Stimulated activated CD4-positive, alpha-beta T cell treated with anti-CD3 and anti-CD28 coated beads, TNF-alpha, amount 100 ng/mL, for 24 hours (primary cell): ENCODE measurements around the gene RPL22L1.
"Not testable (repeated sequence)": the region's sequence is repeated elsewhere in the genome, so short reads cannot be mapped to it uniquely, and the experiment has no call there.

Experiments used
- DNase-seq, 3 experiments: peaks; one replicate each; pipeline ENCODE4 v3.0.0-alpha.2; 2020; ENCODE audit warnings: low read depth in 3 of 3

Gene RPL22L1

GRCh38 chr3:170878688-170879087 lies 8.7 kb upstream of the RPL22L1 start:
- not testable (repeated sequence) for DNase-seq

- not testable (repeated sequence) for DNase-seq
Observed at GRCh38 chr3:170877311-170877710, 7.3 kb upstream of the RPL22L1 start.

GRCh38 chr3:170876537-170876936 lies 6.5 kb upstream of the RPL22L1 start:
- DNase-seq = no peak

GRCh38 chr3:170869239-170869590 lies 780 bp downstream of the RPL22L1 start:
- DNase-seq = no peak

- no peak for DNase-seq
Observed at GRCh38 chr3:170868577-170869238, 1.3 kb downstream of the RPL22L1 start.

GRCh38 chr3:170867143-170867937 lies 2.7 kb downstream of the RPL22L1 start:
- no peak for DNase-seq

GRCh38 chr3:170866499-170866898 lies 3.5 kb downstream of the RPL22L1 start:
- DNase-seq = no peak

- DNase-seq = no peak
Observed at GRCh38 chr3:170865209-170866094, 4.5 kb downstream of the RPL22L1 start.

GRCh38 chr3:170864525-170865208 lies 5.3 kb downstream of the RPL22L1 start:
- DNase-seq = no peak

GRCh38 chr3:170863816-170864215 lies 6.2 kb downstream of the RPL22L1 start:
- DNase-seq = no peak

- DNase-seq = no peak
Observed at GRCh38 chr3:170862618-170863374, 7.2 kb downstream of the RPL22L1 start.

- DNase-seq = no peak
Observed at GRCh38 chr3:170858599-170858998, 11.4 kb downstream of the RPL22L1 start.

GRCh38 chr3:170852324-170852723 lies 17.7 kb downstream of the RPL22L1 start:
- no peak for DNase-seq

GRCh38 chr3:170848292-170848917 lies 21.6 kb downstream of the RPL22L1 start:
- no peak for DNase-seq

- DNase-seq = no peak
Observed at GRCh38 chr3:170844377-170844776, 25.6 kb downstream of the RPL22L1 start.

- no peak for DNase-seq
Observed at GRCh38 chr3:170840291-170840859, 29.6 kb downstream of the RPL22L1 start.

- DNase-seq = no peak
Observed at GRCh38 chr3:170839518-170840100, 30.4 kb downstream of the RPL22L1 start.

- no peak for DNase-seq
Observed at GRCh38 chr3:170836491-170836890, 33.5 kb downstream of the RPL22L1 start.

GRCh38 chr3:170835336-170835735 lies 34.7 kb downstream of the RPL22L1 start:
- DNase-seq = no peak

- DNase-seq = no peak
Observed at GRCh38 chr3:170830580-170830979, 39.4 kb downstream of the RPL22L1 start.
